ENCODE results near the gene VSX1.

The VSX1 gene

DNA sequence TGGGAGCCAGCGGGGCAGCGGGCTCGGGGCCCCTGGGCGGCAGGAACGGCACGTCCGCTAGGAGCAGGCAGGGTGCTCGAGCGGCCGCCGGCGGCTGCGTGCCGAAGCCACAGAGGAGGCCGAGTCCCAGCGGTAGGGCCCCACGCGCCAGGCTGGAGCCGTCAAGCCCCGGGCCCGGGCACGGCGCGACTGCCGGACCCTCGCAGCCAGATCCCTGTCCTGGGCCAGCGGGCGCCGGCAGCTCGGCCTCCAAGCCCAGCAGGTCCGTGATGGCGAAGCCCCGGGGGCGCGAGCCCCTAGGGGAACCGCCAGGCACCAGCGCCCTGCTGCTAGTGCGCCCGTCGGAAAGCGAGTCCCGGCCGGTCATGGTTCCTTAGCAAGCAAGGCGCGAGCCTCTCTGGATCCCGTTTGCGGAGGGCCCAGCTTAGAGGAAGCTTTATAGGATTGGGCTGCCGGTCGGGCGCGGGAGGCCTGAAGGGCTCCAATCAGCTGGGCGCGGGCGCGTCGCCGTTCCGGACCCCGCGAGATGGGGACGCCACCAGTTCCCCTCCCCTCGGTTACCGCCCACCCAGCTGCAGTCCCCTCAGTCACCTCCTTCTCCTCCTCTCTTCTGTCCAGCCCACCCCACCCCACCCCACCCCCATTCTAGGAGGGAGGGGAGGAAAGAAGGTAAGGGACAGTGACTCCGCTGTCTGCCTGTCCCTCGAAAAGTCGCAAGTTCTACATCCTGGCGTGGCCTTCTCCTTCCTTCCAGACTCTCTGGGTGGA is at the start of gene VSX1:
TSS of gene VSX1 (minus strand) at position 412 of the 768 bp plus-strand sequence. CDS start at position 367, 45 bp downstream.
- peak in 1 of 42 donors; percentile 35 for DNase-seq
- intact Hi-C loops (cut with DNase I) = no loop called here

DNA sequence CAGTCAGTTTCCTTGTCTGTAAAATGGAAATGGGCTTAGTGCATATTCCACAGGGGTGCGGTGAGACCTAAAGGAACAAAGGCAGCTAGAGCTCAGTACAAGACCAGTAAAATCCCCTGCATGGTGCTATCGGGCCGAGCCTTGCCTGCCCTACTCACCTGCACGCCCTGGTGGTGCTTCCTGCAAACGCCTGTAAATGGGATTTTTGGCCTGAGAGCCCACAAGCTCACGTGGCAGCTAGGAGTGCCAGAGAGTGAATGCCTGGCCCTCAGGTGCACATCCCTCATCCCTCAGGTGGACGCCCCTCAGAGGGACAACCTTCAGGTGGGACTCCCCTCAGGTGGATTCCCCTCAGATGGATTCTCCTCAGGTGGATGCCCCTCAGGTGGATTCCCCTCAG is 48.0 kb upstream of the VSX1 start:
- intact Hi-C loops (cut with DNase I) = no loop called here
- no peak for DNase-seq

DNA sequence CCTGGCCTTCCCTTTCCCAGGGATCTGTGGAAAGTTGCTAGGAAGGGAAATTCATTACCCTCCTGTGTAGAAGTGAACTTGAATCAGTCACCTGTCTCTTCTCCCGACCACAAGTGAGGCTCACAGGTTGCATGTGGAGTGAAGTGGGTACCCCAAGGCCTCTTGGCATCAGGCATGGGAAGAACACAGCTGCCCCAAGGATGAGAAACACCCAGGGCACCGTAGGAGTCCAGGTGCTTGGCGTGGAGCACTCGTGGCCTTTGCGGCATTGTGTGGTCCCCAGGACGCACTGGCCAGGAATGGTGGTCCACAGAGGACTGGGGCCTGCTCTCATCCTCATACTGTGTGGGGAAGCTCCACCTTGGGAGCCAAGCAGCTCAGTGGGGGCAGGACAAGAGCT is 47.5 kb upstream of the VSX1 start:
- intact Hi-C loops (cut with DNase I) = no loop called here

DNA sequence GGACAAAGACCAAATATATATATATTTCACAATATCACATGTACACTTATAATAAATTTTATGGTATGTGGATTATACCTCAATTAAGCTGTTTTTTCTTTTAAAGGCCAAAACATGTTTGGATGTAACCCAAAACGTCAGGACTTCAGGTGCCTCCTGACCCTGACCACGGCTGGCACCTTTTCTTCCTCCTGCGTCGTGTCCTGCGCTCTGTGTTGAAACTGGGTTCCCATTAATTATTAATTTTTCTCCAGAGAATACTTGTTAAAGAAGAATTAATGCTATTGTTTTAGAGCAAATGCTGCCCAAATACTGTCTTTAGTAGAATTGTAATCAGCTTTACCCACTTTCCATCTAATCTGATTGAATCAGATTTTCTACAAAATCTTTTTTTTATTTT is 46.7 kb upstream of the VSX1 start:
- no peak for DNase-seq
- intact Hi-C loops (cut with DNase I) = no loop called here

More for the DNA sequence above, 47.5 kb upstream of the VSX1 start:
- DNase-seq = no peak

DNA sequence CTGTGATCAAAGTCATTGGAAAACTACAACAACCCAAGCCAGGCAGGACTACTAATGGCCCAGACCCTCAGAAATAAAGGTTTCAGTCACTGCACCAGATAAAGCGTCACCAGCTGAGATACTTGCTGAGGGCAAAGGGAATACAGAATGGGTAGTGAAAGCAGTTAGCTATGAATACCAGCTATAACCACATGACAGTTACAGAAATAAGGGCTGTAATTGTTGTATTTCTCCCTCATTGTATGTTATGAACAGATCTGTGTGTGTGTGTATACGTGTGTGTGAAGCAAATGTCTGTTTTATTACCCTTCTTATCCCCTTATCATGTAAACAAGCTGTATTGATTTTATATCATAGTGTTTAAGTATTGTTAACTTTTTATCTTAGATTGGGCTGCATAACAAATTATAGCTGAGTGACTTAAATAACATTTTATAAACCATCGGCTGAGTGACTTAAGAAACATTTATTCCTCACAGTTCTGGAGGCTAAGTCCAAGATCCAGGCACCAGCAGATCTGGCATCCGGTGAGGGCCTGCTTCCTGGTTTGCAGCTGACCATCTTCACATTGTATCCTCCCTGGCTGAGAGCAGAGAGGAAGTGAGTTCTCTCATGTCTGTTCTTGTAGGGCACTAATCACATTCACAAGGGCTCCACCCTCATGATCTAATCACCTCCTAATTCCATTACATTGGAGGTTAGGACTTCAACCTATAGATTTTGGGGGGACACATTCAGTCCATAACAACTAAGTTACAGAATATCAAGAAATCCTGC is 46.0 kb upstream of the VSX1 start:
- DNase-seq = peak in 1 of 42 donors; percentile 24
- intact Hi-C loops (cut with DNase I) = no loop called here

DNA sequence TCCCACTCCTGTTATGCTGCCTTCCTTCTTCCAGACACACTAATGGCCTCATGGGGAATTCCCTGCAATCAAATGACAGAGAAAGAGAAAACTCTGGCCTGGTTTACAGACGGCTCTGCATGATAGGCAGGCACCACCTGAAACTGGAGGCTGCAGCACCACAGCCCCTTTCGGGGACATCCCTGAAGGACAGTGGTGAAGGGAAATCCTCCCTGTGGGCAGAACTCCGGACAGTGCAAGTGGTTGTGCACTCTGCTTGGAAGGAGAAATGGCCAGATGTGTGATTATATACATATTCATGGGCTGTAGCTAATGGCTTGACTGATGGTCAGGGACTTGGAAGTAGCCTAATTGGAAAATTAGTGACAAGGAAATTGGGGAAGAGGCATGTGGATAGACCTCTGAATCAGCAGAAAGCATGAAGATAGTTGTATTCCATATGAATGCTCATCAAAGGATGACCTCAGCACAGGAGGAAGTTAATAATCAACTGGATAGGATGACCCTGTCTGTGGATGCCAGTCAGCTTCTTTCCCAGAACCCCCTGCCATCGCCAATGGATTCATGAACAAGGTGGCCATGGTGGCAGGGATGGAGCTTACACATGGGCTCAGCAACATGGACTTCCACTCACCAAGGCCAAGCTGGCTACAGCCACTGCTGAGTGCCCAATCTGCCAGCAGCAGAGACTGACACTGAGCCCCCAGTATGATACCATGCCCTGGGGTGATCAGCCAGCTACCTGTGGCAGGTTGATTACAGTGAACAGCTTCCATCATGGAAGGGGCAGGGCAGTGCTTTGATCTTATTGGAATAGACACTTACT is 44.5 kb upstream of the VSX1 start:
- intact Hi-C loops (cut with DNase I) = no loop called here
- DNase-seq = peak in 2 of 42 donors; percentile 16 to 21

DNA sequence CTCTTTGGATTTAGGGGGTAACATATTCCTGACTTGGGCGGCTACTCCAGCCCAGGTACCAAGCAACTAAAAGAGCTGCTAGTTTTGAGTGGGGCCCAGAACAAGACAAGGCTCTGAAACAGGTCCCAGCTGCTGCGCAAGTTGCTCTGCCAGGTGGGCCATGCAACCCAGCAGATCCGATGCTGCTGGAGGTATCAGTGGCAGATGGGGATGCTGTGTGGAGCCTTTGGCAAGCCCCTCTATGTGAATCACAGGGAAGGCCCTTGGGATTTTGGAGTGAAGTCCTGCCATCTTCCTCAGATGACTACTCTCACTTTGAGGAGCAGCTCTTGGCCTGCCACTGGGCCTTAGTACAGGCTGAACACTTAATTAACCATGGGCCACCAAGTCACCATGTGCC is 43.7 kb upstream of the VSX1 start:
- intact Hi-C loops (cut with DNase I) = no loop called here
- peak in 2 of 42 donors; percentile 21 to 31 for DNase-seq

DNA sequence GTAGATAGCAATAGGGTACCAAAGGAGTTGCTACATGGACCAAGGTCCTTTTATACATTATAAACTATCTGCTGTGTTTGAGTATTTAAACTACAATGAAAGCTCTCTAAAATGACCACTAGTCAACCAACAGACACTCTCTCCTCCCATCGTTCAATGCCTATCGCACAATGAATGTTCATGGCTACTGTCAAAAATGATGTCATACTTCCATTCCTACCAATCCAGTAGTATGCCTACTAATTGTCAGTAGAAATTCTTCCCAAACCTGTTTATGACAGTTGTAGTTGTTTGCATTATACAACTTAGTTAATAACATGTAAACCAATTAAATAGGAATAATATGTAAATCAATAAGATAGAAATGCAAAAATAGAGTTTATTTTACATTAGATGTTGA is 39.0 kb upstream of the VSX1 start:
- intact Hi-C loops (cut with DNase I) = no loop called here
- no peak for DNase-seq

DNA sequence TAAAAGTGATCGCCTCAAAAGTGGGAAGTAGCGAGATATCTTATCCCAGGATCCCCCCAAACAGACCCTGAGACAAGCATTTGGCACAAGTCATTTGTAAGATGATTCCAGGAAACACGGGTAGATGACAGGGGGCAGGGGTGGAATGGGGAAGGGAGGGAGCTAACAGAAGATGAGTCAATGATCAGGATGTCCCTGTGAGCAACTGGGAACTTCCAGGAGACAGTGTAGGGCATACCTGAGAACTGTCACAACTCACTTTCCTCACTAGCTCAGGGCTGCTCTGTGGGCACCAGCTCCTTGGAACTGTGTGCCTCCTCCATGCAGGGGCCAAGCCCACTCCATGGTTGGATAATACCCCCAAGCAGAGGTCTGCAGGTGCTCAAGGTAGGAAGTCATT is 38.5 kb upstream of the VSX1 start:
- intact Hi-C loops (cut with DNase I) = no loop called here

DNA sequence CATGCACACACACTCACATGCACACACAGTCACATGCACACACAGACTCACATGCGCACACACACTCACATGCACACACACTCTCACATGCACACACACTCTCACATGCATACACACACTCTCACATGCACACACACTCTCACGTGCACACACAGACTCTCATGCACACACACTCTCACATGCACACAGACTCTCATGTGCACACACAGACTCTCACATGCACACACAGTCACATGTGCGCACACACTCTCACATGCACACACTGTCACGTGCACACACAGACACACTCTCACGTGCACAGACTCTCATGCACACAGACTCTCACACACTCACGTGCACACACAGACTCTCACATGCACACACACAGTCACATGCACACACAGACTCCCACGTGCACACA is 36.6 kb upstream of the VSX1 start:
- DNase-seq = no peak
- intact Hi-C loops (cut with DNase I) = no loop called here

More for the DNA sequence above, 38.5 kb upstream of the VSX1 start:
- DNase-seq = peak in 1 of 42 donors; percentile 8

DNA sequence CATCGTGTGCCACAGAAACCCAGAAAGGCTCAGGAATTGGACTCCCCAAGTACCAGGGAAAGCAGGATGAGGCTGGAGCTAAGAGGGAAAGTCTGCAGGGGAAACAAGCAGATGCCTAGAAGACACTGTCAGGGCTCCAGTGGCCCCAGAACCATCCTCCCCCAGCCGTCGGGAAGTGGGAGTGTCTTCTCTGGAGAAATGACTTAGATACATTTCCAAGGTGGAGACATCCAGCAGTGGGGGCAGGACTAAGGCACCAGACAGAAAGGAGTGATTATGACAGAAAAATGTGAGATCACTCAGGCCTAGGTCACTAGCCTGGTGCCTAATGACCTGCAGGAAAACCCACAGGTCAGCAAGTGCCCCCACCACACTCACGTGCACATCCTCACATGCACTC is 36.0 kb upstream of the VSX1 start:
- intact Hi-C loops (cut with DNase I) = no loop called here
- DNase-seq = no peak

DNA sequence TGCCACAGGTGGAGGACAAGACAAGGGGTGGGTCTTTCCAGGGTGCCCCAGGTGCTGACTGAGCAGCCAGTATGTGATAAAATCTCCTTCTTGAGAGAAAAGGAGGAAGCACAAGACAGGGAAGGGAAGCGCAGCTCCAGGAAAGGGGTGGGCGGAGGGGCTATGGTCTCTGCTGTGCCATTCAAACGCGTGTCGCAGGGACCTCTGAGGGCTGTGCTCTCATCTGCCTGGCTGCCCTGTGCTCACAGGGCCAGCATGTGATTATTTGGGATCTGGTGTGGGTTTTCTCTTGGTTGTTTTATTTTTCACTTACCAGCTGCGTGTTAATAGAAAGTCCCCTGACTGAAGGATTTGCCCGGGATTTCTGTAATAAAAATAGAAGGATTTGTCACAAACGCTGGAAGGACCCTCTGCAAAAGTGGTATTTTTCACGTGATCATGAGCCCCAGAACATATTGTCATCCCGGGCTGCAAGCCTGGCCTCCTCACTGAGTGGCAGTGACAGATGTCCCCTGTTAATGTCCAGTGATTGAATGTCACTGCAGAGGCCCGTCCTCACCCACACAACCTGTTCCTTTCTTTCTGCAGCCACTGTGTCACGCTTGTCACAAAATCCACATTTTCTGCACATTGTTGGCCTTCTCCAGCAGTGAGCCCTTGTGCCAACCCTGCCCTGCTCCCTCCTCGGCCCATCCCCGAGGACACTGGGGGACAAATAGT is 35.0 kb upstream of the VSX1 start:
- DNase-seq = no peak
- intact Hi-C loops (cut with DNase I) = no loop called here

DNA sequence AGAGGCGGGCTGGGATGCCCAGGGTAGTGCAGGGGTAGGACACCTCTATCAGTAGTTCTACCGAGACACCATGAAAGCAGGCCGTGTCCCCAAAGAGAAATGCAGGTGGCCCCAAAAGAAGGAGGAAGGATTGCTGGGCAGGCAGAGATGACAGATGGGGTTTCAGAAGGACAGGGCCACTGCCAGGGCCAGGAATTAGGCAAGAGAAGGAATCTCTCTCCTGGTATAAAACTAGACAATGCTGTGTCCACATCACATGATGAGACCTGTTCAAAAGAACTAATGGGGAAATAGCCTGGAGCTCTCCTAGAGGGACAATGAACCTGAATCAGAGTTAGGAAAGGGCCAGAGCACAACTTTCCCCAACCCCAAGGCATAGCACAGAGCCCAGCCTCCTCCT is 21.6 kb upstream of the VSX1 start:
- DNase-seq = no peak
- intact Hi-C loops (cut with DNase I) = no loop called here

DNA sequence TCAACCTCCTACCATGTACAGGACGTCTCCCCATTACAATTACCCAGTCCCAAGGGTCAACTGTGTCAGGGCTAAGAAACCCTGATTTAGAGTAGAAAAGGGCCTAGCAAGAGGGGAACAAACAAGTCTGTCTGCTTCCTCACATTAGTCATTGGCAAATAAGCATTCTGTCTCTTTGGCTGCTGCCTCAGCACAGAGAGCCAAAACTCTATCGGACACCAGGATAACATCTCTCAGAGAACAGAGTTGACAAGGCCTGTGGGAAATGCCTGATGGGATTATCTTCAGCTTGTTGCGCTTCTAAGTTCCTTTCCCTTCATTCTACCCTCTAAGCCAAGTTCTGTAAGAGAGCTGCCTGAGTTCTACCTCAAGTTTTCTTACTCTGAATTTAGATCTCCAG is 19.0 kb upstream of the VSX1 start:
- no peak for DNase-seq
- intact Hi-C loops (cut with DNase I) = no loop called here

DNA sequence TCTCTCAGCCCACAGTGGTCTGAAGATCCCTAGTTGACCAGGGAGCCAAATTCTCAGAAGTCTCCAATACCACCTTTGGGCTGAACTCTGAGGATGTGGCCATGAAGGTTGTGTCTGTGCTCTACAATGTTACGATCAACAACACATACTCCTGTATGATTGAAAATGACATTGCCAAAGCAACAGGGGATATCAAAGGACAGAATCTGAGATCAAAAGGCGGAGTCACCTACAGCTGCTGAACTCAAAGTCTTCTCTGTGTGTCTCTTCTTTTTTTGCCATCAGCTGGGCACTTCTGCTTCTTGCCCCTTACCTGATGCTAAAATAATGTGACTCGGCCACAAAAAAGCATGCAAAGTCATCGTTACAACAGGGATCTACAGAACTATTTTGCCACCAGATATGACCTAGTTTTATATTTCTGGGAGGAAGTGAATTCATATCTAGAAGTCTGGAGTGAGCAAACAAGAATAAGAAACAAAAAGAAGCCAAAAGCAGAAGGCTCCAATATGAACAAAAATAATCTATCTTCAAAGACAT is 17.7 kb upstream of the VSX1 start:
- intact Hi-C loops (cut with DNase I) = no loop called here
- no peak for DNase-seq

DNA sequence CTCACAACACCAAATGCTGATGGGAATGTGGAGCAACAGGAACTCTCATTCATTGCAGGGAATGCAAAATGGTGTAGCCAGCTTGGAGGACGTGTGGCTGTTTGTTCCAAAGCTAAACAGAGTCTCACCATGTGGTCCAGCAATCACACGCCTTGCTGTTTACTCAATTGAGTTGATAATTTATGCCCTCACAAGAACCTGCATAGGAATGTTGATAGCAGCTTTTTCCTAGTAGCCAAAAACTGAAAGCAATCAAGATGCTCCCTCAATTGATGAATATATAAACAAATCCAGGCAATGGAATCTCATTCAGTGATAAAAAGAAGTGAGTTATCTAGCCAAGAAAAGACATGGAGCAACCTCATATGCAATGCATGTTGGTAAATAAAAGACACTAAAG is 15.6 kb upstream of the VSX1 start:
- intact Hi-C loops (cut with DNase I) = no loop called here
- DNase-seq = no peak

DNA sequence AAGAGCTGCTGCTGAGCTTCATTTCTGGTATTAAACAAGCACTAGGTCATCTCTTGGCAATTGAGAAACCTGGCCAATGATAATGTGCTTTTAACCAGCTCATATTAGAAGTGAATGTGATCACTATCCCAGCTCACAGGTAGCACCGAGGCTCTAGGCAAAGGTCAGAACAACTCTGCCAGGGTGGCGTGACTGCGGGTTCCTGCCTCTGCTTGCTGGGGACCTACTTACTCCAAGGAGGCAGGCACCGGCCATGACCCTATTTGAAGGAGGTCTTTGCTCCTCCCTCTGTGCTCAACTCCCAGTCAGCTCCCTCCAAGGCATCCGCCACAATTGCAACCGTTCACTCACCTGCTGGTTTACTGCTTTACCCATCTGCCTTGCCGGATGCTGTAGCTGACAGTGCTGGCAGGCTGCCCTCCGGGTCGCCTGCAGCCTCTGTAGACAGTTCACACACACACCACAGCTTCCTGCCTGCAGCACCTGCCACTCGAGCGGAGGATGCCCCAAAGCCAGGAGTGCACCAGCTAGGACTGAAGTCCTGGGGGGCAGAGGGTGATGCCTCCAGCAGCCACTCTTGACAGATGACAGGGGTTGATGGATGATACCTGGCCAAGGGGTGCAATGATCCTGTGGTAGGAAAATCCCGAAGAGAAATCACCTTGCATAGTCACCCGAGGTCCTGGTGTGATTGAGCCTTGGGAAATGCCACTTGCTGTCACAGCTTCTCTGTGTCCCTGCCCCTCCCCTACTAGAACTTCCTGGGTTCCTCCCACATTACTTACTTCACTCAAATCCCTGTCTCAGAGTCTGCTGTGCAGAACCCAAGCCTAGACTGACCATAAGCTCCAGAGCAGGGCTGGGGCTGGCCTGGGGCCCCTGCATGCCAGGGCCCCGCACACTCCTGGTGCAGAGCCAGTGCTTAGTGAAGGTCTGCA is 8.8 kb upstream of the VSX1 start:
- DNase-seq = no peak
- intact Hi-C loops (cut with DNase I) = no loop called here

DNA sequence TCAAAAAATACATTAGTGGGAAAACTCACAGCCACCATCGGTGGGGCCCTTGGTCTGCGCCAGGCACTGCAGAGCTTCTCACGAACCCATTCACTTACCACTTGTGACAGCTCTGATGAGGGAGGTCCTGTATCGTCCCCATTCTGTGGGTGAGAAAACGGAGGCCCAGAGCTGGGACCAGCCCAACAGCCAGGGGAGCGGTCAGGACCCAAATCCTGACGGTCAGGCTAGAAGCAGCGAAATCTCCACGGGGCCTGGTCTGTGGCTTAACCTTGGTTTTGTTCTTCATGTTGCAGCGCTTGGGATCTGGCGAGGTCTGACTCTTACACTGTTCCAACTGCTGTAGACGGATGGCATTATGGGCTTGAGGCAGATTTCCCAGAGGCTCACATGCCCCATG is 7.7 kb upstream of the VSX1 start:
- intact Hi-C loops (cut with DNase I) = no loop called here
- no peak for DNase-seq
